ENCODE data around the gene CMSS1.

DNA sequence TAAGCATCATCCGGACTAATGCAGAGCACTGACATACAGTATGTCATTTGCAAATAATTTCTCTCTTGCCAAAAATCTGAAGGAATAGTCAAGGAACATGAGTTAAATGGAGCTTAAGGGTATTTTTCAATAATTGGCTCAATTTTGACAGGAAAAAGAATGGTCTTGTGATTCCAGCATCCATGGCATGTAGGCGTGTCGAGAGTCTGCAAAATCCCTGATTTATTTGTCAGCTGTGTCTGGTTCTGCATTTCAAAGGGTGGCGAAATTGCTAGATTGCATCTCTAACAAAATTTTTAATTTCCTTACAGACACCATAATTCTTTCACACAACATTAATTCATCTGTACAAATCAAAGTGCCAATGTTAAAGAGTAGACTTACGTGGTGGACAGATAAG lies 377.7 kb downstream of the CMSS1 start:
- TF ChIP-seq, protein P1, sequence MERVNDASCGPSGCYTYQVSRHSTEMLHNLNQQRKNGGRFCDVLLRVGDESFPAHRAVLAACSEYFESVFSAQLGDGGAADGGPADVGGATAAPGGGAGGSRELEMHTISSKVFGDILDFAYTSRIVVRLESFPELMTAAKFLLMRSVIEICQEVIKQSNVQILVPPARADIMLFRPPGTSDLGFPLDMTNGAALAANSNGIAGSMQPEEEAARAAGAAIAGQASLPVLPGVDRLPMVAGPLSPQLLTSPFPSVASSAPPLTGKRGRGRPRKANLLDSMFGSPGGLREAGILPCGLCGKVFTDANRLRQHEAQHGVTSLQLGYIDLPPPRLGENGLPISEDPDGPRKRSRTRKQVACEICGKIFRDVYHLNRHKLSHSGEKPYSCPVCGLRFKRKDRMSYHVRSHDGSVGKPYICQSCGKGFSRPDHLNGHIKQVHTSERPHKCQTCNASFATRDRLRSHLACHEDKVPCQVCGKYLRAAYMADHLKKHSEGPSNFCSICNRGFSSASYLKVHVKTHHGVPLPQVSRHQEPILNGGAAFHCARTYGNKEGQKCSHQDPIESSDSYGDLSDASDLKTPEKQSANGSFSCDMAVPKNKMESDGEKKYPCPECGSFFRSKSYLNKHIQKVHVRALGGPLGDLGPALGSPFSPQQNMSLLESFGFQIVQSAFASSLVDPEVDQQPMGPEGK (CRISPR knock-in tag; IDR thresholded peaks at IDR 0.05; ENCODE audit: borderline replicate concordance), result no peak
- no peak for TF ChIP-seq ZFP30 (CRISPR knock-in tag; IDR thresholded peaks at IDR 0.05)
- TF ChIP-seq RARB (CRISPR knock-in tag; IDR thresholded peaks at IDR 0.05), result no peak
- no peak for TF ChIP-seq ARNTL (CRISPR knock-in tag; IDR thresholded peaks at IDR 0.05; ENCODE audit: borderline replicate concordance, low read depth)

All from SK-N-SH treated with all-trans-retinoic acid at 6 μM for 48 hours (cell line).